Activated CD4-positive, alpha-beta T cell treated with anti-CD3 and anti-CD28 coated beads, Interleukin-2, amount 10 ng/mL, durations not matched to agents 7 days and 5 days (primary cell): Measurements from ENCODE around the gene GRB2. TPM values are rescaled to one million over a fixed set of nuclear protein-coding genes. Genes with fewer than 3 reads are reported as not detected.
"Not testable (repeated sequence)": the region's sequence is repeated elsewhere in the genome, so short reads cannot be mapped to it uniquely, and the experiment has no call there.

Source experiments
- CTCF ChIA-PET: fragments of 350-600 bp; sonication (Branson Sonifier 250); formaldehyde crosslinking; loops from one replicate; lab custom pipeline; 2021; ENCODE audit warnings: antibody characterized with exemption; lab: Charles Lee
- POLR2A ChIA-PET: fragments of 350-600 bp; sonication (Branson Sonifier 250); formaldehyde crosslinking; loops from one replicate; lab custom pipeline; 2021; ENCODE audit warnings: antibody characterized with exemption; lab: Charles Lee
- DNase-seq: peaks from one replicate; pipeline ENCODE4 v3.0.0-alpha.2; 2020
- H3K27ac Mint-ChIP-seq: one replicate; pipeline ENCODE4 v1.8.0; 2021; ENCODE audit warnings: mild to moderate bottlenecking, moderate library complexity, mixed read lengths
- H3K27me3 Mint-ChIP-seq: one replicate; pipeline ENCODE4 v1.8.0; 2021; ENCODE audit warnings: mixed read lengths
- H3K36me3 Mint-ChIP-seq: one replicate; pipeline ENCODE4 v1.8.0; 2021; ENCODE audit warnings: low read depth, mixed read lengths
- H3K4me1 Mint-ChIP-seq: one replicate; pipeline ENCODE4 v1.8.0; 2021; ENCODE audit warnings: mixed read lengths
- H3K4me3 Mint-ChIP-seq: one replicate; pipeline ENCODE4 v1.8.0; 2021; ENCODE audit warnings: mild to moderate bottlenecking, moderate library complexity, mixed read lengths
- H3K9me3 Mint-ChIP-seq: one replicate; pipeline ENCODE4 v1.8.0; 2021; ENCODE audit warnings: mixed read lengths
- total RNA-seq, 2 experiments: library from RNA; stranded (reverse); gene quantifications; one replicate each; pipeline ENCODE4 v1.2.3, GENCODE V29; 2021

The GRB2 gene
- total RNA-seq, 2 experiments from 2014 or later, result 136 to 150 TPM

DNA sequence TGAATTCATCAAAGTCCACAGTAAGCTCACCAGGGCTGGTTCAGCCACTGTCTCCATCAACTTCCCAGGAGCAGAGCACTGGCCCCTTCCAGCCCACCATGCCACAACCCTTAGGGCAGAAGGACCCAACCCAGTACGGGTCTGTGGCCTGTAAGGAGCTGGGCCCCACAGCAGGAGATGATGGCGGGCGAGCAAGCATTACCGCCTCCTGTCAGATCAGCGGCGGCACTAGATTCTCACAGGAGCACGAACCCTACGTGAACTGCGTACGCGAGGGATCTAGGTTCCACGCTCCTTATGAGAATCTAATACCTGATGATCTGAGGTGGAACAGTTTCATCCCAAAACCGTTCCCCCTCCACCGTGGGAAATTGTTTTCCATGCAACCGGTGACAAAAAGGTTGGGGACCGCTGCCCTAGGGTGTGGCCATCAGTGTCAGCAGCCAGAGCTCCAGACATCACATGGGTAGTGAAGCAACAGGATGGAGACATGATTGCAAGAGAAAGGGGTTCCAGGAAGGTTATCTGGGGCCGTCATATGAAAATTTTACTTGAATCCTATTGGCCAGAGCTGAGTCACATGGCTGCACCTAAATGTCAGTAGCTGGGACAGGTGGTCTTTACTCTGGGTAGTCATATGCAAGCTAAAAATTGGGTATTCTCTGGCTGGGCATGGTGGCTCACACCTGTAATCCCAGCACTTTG lies 103.8 kb downstream of the GRB2 start:
- ChIA-PET CTCF (interaction anchor here (1.0 to 1.2 kb wide), 2 partner anchors 13 to 30 kb away, joined by 3 to 4 read pairs; partner anchors contain the start of gene MIF4GD), POLR2A (no interaction called here)
- H3K9me3 Mint-ChIP-seq, result no peaks in the 10 kb centered on the region
- no peak for DNase-seq
- H3K4me1 Mint-ChIP-seq, result peaks cover 11% of the 10 kb centered on the region
- H3K4me3 Mint-ChIP-seq, result no peak overlapping the region
- H3K36me3 Mint-ChIP-seq, result no peaks in the 10 kb centered on the region
- no peaks in the 10 kb centered on the region for H3K27me3 Mint-ChIP-seq
- no peak overlapping the region for H3K27ac Mint-ChIP-seq

DNA sequence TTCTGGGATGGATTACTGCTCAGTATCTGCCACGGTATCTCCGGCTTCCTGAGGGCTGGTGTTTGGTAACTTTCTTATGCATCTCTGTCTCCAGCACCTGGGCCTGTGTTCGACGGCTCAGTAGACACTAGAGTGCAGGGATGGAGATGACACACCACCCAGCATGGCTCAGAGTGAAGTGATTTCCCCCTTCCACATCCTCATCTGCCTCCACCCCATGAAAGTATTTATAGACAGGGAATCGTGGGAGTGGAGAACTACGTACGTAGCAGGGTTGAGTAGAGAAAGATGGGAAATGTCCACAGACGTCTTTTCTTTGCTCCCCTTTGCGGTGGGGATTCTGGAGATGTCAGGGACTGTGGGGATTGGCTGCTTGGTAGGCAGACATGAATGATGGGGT lies 104.4 kb downstream of the GRB2 start:
- DNase-seq, result no peak
- Mint-ChIP-seq H3K36me3 (no peaks in the 10 kb centered on the region), H3K9me3 (no peaks in the 10 kb centered on the region), H3K4me3 (no peak overlapping the region), H3K4me1 (peaks cover 14% of the 10 kb centered on the region), H3K27me3 (no peaks in the 10 kb centered on the region), H3K27ac (no peak overlapping the region)
- POLR2A ChIA-PET, result no interaction called here
- CTCF ChIA-PET, result no interaction called here

DNA sequence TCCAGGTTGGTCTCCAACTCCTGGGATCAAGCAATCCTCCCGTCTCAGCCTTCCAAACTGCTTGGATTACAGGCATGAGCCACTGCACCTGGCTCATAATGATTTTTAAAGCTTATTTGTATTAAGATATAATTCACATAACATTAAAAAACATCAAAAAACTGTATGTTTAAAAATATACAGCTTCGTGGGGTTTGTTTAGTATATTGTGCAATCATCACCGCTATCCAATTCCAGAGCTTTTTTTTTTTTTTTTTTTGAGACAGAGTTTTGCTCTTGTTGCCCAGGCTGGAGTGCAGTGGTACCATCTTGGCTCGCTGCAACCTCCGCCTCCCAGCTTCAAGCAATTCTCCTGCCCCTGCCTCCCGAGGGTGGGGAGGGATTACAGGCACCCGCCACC lies 105.2 kb downstream of the GRB2 start:
- ChIA-PET CTCF (interaction anchor here (0.7 kb wide), 2 partner anchors 11 to 29 kb away, joined by 3 read pairs; partner anchors contain the start of genes MIF4GD and SLC25A19), POLR2A (no interaction called here)

DNA sequence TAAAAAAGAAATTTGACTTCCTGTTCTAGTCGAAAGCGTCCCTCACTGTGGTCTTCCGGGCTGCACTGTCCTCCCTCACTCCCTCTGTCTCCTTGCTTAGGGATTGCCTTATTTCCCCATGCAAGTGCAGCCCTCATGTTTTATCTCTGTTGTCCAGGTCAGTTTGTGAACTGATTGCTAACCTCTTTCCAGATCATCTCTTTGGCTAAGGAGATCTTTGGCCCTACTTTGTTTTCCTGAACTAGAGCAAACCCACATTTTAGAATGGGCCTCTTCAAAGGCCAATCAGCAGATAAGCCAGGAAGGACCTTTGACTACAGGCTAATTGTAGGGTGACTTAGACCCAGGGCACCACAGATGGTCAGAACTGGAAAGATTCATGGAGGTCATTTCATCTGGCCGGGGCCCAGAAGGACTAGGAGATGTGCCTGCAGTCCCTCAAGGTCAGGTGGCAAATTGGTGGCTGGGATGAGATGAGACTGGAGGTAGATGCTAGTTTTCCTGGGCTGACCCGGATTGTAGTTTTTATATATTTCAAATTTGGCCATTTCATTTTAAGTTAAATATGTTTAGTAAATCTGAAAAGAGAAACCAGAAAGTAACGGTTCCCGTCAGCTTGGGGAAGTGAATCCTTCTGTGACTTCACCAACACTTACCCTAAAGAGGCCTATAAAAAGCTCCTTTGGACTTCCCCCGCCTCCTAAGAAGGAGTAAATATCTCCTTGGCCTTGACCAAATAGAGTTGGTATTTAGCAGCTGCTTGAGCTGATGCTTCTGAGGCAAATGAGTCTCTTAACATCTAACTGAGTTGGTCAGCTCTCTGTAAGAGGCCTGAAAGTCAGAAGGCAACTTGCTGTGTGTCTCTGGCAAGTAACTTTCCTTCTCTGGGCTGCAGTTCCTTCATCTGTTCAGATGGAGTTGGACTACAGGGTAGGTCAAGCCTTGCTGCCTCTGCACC lies 110.0 kb downstream of the GRB2 start:
- no peak overlapping the region for H3K4me3 Mint-ChIP-seq
- ChIA-PET POLR2A (interaction anchor here (0.8 kb wide), 1 partner anchor 85 kb away, joined by 4 read pairs; no protein-coding TSS in a partner anchor), CTCF (interaction anchor here (0.6 to 3.3 kb wide), 6 partner anchors 24 to 557 kb away, joined by 3 to 15 read pairs (median 3); partner anchors contain the start of genes JPT1 and MIF4GD)
- peaks cover 1% of the 10 kb centered on the region for H3K36me3 Mint-ChIP-seq
- H3K27me3 Mint-ChIP-seq, result no peaks in the 10 kb centered on the region
- peaks cover 29% of the 10 kb centered on the region for H3K4me1 Mint-ChIP-seq
- peak overlapping the region; percentile 80 for H3K27ac Mint-ChIP-seq
- DNase-seq, result no peak
- H3K9me3 Mint-ChIP-seq, result no peaks in the 10 kb centered on the region

More for the DNA sequence above, 105.2 kb downstream of the GRB2 start:
- Mint-ChIP-seq H3K27ac (no peak overlapping the region), H3K9me3 (no peaks in the 10 kb centered on the region), H3K36me3 (no peaks in the 10 kb centered on the region), H3K4me3 (no peak overlapping the region), H3K27me3 (no peaks in the 10 kb centered on the region), H3K4me1 (peaks cover 22% of the 10 kb centered on the region)
- DNase-seq, result no peak

DNA sequence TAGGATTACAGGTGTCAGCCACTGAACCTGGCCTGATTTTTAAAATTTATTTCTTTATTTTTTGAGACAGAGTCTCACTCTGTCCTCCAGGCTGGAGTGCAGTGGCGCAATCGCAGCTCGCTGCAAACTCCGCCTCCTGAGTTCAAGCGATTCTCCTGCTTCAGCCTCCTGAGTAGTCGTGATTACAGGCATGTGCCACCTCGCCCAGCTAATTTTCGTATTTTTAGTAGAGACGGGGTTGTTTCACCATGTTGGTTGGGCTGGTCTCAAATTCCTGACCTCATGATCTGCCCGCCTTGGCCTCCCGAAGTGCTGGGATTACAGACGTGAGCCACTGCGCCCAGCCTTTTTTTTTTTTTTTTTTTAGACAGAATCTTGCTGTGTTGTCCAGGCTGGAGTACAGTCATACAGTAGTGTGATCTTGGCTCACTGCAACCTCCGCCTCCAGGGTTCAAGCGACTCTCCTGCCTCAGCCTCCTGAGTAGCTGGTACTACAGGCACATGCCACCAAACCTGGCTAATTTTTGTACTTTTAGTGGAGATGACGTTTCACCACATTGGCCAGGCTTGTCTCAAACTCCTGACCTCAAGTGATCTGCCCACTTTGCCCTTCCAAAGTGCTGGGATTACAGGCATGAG lies 112.5 kb downstream of the GRB2 start:
- not testable (repeated sequence) for H3K27ac Mint-ChIP-seq, H3K4me3 Mint-ChIP-seq, H3K36me3 Mint-ChIP-seq, H3K27me3 Mint-ChIP-seq, DNase-seq, H3K9me3 Mint-ChIP-seq
- ChIA-PET POLR2A (interaction anchor here (0.6 kb wide), 2 partner anchors 57 to 221 kb away, joined by 3 read pairs; no protein-coding TSS in a partner anchor), CTCF (interaction anchor here (0.6 kb wide), 1 partner anchor 107 kb away, joined by 4 read pairs; no protein-coding TSS in a partner anchor)
- H3K4me1 Mint-ChIP-seq, result peaks cover 36% of the 10 kb centered on the region

DNA sequence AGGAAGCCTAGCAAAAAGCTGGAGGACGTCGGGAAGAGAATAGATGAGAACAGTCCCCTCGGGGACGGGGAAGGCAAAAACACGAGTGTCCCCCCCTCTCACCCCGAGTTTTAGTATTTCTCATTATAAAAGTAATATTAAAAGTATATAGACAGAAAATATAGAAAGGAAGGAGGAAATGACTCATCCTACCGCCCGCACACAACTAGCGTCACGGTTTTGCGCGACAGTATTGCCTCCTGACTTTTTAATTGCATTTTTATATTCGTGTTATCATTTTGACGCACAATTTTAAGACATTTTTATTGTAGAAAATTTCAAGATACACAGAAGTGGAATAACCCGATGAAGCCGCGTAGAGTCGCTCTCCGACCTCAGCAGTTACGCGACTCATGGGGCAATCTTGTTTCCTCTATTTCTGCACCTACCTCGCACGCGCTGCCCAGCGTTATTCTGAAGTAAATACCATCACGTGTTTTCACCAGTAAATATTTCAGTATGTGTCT lies 115.6 kb downstream of the GRB2 start:
- Mint-ChIP-seq H3K4me3 (peak overlapping the region; percentile 98), H3K36me3 (peaks cover 8% of the 10 kb centered on the region), H3K27ac (peak overlapping the region; percentile 100), H3K27me3 (no peaks in the 10 kb centered on the region), H3K9me3 (no peaks in the 10 kb centered on the region), H3K4me1 (peaks cover 24% of the 10 kb centered on the region)
- POLR2A ChIA-PET, result interaction anchor here (0.7 to 1.8 kb wide), 5 partner anchors 15 to 263 kb away, joined by 3 to 20 read pairs (median 5); partner anchors contain the start of gene MIF4GD
- DNase-seq, result peak; percentile 73
- CTCF ChIA-PET, result interaction anchor here (0.6 to 3.0 kb wide), 14 partner anchors 12 to 1187 kb away, joined by 3 to 50 read pairs (median 4); partner anchors contain the start of genes GGA3, MIF4GD and MRPS7

DNA sequence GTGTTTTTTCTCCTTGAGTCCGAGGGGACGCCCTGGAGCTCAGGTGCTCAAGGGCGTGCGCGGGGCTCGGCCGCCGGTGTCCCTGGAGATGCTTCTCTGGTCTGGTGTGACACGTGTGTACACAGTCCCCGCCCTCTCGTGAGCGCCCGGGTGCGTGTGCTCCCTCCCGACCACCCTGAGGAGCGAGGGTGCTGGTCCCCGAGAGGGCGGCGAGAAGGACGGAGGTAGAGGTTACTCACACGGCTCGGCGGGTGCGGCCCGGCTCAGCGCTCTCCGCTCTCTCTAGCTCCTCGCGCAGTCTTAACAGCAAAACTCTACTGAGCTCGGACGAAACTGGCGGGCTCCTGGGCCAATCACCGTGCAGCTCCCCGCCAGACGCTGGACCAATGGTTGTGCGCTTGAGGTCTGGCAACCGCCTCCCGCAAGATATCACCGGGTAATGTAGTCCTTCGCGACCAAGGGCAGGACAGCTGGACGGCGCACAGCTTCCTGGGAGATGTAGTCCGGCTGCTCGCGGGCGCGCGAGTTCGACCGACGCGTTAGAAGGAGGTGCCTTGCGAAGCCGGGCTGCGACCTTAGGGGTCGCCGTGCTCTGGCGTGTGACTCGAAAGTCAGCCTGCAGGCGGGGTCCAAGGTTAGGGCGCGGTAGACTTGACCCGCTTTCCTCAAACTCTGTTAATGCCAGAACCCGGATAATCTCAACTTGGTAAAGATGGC lies 116.2 kb downstream of the GRB2 start, which contains the start of gene SLC25A19:
Gene SLC25A19, minus strand, starts transcription at position 319 of the 717 bp plus-strand sequence. CDS start 2,669 bp downstream, outside the sequence.
- no peaks in the 10 kb centered on the region for H3K9me3 Mint-ChIP-seq
- peak within 1 kb of the TSS; percentile 98 for H3K4me3 Mint-ChIP-seq
- peak; percentile 99 for DNase-seq
- ChIA-PET POLR2A (interaction anchor here (0.7 to 1.8 kb wide), 5 partner anchors 15 to 123 kb away, joined by 3 to 20 read pairs (median 7); partner anchors contain the start of gene MIF4GD), CTCF (interaction anchor here (0.6 to 3.0 kb wide), 14 partner anchors 8 to 235 kb away, joined by 3 to 50 read pairs (median 4); partner anchors contain the start of genes GGA3, MIF4GD and MRPS7)
- H3K4me1 Mint-ChIP-seq, result peaks cover 22% of the 10 kb centered on the region
- H3K27me3 Mint-ChIP-seq, result no peaks in the 10 kb centered on the region
- peak within 1 kb of the TSS; percentile 100 for H3K27ac Mint-ChIP-seq
- H3K36me3 Mint-ChIP-seq, result peaks cover 10% of the 10 kb centered on the region

DNA sequence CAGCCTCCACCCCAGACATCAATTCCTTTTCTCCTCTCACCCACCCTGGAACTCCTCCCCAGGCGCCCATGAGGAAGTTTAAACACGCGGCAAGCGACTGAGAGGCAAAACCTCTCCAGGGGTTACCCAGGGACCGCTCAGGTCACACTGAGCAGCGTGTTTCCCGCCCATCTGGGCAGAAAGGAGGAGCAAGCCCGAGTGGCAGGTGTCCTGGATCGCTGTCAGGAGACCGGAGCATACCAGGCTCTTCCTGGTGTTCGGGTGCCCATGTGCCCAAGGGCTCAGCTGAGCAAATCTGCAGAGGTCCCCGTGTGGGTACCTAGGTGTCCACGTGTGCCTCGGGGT lies 116.7 kb downstream of the GRB2 start:
- peak; percentile 62 for DNase-seq
- Mint-ChIP-seq H3K4me3 (peak overlapping the region; percentile 98), H3K27me3 (no peaks in the 10 kb centered on the region), H3K4me1 (peaks cover 21% of the 10 kb centered on the region), H3K36me3 (peaks cover 11% of the 10 kb centered on the region), H3K27ac (peak overlapping the region; percentile 100), H3K9me3 (no peaks in the 10 kb centered on the region)
- CTCF ChIA-PET, result interaction anchor here (0.6 to 3.0 kb wide), 12 partner anchors 9 to 235 kb away, joined by 3 to 50 read pairs (median 4); partner anchors contain the start of genes GGA3 and MIF4GD
- POLR2A ChIA-PET, result interaction anchor here (0.7 to 1.8 kb wide), 5 partner anchors 14 to 124 kb away, joined by 3 to 20 read pairs (median 7); partner anchors contain the start of gene MIF4GD

DNA sequence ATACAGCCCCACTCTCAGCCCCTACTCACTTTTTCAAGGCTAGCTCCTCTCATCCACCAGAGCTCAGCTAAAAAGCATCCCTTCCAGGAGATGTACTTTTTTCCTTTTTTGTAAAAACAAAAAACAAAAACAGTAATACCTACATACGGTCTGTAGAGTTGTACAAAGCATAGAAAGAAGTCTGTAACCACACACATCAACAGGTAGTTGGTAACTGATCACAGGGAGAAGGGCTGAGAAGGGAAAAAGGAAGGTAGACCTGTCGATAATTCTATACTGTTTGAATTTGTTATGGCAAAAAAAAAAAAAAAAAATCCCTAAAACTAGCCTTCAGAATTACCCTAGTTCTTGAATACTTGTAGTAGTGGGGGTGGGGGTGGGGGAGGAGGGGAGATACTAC lies 117.1 kb downstream of the GRB2 start:
- Mint-ChIP-seq H3K27me3 (no peaks in the 10 kb centered on the region), H3K9me3 (no peaks in the 10 kb centered on the region), H3K27ac (peak overlapping the region; percentile 100), H3K4me1 (peaks cover 21% of the 10 kb centered on the region), H3K4me3 (peak overlapping the region; percentile 98), H3K36me3 (peaks cover 15% of the 10 kb centered on the region)
- ChIA-PET POLR2A (interaction anchor here (1.8 kb wide), 1 partner anchor 18 kb away, joined by 20 read pairs; the partner anchor contains the start of gene MIF4GD), CTCF (interaction anchor here (0.6 to 3.0 kb wide), 9 partner anchors 9 to 235 kb away, joined by 3 to 50 read pairs (median 3); partner anchors contain the start of genes GGA3 and MIF4GD)
- DNase-seq, result no peak

DNA sequence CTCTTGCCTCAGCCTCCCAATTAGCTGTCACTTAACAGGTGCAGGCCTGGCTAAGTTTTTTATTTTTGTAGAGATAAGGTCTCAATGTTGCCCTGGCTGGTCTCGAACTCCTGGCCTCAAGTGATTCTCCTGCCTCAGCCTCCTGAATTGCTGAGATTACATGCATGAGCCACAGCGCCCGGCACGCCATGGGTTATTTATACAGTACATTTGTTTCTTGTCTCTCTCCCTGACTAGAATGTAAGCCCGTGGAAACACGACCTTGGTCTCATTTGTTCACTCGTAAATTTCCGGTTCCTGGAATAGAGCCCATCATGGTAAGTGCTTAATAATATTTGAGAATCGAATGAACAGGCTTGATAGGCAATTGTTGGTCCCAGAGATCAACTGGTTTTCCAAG lies 118.3 kb downstream of the GRB2 start:
- H3K4me1 Mint-ChIP-seq, result peaks cover 21% of the 10 kb centered on the region
- H3K4me3 Mint-ChIP-seq, result peak overlapping the region; percentile 25
- peaks cover 17% of the 10 kb centered on the region for H3K36me3 Mint-ChIP-seq
- H3K27ac Mint-ChIP-seq, result peak overlapping the region; percentile 100
- POLR2A ChIA-PET, result no interaction called here
- H3K27me3 Mint-ChIP-seq, result no peaks in the 10 kb centered on the region
- CTCF ChIA-PET, result interaction anchor here (1.1 to 3.7 kb wide), 2 partner anchors 16 to 47 kb away, joined by 3 to 27 read pairs; partner anchors contain the start of gene MIF4GD
- DNase-seq, result no peak
- no peaks in the 10 kb centered on the region for H3K9me3 Mint-ChIP-seq

DNA sequence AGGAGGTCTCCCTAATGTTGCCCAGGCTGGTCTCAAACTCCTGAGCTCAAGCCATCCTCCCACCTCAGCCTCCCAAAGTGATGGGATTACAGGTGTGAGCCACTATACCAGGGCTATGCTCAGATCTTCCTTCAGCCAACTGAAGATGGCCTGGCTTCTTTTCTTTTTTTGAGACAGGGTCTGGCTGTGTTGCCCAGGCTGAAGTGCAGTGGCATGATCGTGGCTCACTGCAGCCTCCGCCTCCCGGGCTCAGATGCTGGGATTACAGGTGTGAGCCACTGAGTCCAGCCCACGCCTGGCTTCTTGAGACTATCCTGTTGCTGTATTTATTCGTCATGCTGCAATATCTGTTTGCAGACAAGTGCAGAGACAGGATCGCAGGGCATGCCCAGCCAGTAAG lies 120.4 kb downstream of the GRB2 start:
- POLR2A ChIA-PET, result no interaction called here
- CTCF ChIA-PET, result interaction anchor here (0.7 to 3.7 kb wide), 3 partner anchors 14 to 468 kb away, joined by 3 to 27 read pairs (median 3); partner anchors contain the start of gene MIF4GD
- H3K27ac Mint-ChIP-seq, result no peak overlapping the region
- no peaks in the 10 kb centered on the region for H3K9me3 Mint-ChIP-seq
- peaks cover 17% of the 10 kb centered on the region for H3K36me3 Mint-ChIP-seq
- no peak for DNase-seq
- peaks cover 16% of the 10 kb centered on the region for H3K4me1 Mint-ChIP-seq
- no peaks in the 10 kb centered on the region for H3K27me3 Mint-ChIP-seq
- no peak overlapping the region for H3K4me3 Mint-ChIP-seq
